ENCODE measurements around the gene UBALD1.

UBALD1 gene

DNA sequence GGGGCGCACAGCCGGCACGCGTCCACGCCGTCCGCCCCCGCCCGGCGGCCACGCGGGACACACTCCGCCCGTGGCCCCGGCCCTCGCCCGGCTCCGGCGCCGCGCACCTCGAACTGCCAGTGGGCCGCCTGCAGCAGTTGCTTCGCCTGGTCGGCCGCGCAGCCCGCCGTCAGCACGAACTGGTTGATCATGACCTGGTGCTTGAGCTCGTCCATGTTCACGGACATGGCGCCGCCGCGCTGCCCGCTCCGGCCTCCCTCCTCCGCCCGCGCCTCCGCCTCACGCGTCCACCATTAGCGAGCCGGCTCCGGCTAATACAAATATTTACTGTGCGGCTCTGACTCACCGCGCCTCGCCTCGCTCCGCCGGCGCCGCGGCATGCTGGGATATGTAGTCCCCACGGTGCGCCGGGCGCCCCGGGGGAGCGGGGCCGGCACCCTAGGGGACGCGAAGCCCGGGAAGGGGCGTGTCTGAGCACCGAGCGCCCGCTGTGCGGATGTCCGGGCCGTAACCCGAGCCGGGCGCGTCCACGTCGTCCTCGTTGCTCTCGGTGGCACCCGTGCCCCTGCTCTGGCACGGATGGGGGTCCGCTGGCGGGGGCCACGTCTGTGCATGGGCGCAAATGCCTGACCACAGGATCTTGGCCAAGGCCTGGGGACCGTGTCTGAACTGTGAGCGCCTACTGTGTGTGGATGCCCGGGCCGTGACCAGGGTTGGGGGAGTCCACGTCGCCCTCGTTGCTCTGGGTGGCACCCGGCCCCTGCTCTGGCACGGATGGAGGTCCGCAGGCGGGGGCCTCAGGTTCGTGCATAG, at the start of gene UBALD1:
Gene UBALD1 (minus strand): TSS at position 318 of the 813 bp plus-strand sequence. CDS start 91 bp downstream, at position 227.
- TF ChIP-seq, protein P1, sequence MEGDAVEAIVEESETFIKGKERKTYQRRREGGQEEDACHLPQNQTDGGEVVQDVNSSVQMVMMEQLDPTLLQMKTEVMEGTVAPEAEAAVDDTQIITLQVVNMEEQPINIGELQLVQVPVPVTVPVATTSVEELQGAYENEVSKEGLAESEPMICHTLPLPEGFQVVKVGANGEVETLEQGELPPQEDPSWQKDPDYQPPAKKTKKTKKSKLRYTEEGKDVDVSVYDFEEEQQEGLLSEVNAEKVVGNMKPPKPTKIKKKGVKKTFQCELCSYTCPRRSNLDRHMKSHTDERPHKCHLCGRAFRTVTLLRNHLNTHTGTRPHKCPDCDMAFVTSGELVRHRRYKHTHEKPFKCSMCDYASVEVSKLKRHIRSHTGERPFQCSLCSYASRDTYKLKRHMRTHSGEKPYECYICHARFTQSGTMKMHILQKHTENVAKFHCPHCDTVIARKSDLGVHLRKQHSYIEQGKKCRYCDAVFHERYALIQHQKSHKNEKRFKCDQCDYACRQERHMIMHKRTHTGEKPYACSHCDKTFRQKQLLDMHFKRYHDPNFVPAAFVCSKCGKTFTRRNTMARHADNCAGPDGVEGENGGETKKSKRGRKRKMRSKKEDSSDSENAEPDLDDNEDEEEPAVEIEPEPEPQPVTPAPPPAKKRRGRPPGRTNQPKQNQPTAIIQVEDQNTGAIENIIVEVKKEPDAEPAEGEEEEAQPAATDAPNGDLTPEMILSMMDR (IDR thresholded peaks at IDR 0.05; ENCODE audit: low read depth, low read length, missing control alignments), result no peak
- DNase-seq (ENCODE audit: extremely low read depth, low read depth), result peak; percentile 44
- peak within 1 kb of the TSS; percentile 71 for H3K4me3 ChIP-seq (replicated peaks; ENCODE audit: low read depth, low read length)

DNA sequence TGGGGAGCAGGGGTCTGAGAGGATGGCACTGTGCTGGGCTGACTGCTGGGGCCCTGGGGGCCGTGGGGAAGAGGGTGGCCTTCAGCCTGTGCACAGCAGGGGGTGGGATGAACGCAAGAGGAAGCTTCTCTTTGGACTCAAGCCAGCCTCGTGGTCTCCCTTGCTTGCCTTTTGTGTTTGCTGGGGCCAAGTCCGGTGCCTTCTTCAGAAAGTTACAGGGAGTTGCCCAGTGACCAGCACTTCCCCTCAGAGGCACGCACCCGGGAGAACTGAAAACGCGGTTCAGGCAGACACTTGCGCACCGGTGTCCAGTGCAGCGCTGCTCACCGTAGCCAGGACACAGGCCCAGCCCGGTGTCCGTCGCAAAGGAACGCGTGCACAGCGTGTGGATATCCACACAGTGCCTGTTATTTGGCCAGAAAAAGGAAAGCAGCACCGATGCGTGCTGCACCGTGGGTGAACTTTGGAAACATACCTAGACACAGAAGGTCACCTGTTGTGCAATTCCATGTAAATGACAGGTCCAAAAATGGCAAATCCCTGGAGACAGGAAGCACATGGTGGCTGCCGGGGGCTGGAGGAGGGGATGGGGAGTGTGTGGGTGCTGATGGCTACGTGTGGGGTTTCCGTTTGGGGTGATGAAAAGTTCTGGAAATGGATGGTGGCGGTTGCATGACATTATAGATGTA, 49.2 kb upstream of the UBALD1 start:
- H3K4me3 ChIP-seq (replicated peaks; ENCODE audit: low read depth, low read length), result no peak overlapping the region
- TF ChIP-seq, protein P1 (IDR thresholded peaks at IDR 0.05; ENCODE audit: low read depth, low read length, missing control alignments), result no peak
- no peak for DNase-seq (ENCODE audit: extremely low read depth, low read depth)

DNA sequence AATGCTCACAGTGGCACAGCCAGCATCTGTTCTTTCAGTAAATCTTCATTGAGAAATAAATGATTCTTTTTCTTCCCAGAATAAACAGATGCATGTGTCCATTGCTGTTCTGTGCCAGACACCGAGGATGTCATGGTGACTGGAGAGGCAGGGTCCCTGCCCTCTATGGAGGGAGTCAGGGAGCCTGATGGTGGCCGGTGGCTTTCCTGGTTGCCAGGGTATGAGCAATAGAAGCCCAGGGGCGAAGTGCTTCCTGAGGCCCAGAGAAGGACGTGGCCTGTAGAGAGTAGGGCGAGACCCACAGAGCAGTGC, 48.7 kb upstream of the UBALD1 start:
- DNase-seq (ENCODE audit: extremely low read depth, low read depth), result no peak
- TF ChIP-seq, protein P1 (IDR thresholded peaks at IDR 0.05; ENCODE audit: low read depth, low read length, missing control alignments), result no peak
- no peak overlapping the region for H3K4me3 ChIP-seq (replicated peaks; ENCODE audit: low read depth, low read length)

DNA sequence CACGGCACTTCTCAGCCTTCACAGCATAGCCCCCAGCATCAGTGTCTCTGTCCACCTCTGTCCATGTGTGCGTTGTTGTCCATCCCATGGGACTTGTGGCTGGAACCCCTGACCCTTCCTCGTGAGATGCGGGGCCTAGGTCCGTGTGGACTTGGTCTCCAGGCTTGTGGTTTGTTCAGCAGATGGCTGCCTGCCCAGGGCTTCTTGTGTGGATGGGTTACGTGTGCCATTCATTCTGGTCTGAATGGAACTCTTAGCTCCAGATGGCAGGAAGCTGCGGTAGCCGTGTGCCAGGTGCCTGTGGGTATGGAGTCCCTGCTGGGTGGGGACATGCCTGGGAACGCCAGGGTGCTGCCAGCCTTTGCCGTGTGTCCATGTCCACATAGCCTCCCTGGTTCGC, 47.0 kb upstream of the UBALD1 start:
- no peak overlapping the region for H3K4me3 ChIP-seq (replicated peaks; ENCODE audit: low read depth, low read length)
- DNase-seq (ENCODE audit: extremely low read depth, low read depth), result no peak

DNA sequence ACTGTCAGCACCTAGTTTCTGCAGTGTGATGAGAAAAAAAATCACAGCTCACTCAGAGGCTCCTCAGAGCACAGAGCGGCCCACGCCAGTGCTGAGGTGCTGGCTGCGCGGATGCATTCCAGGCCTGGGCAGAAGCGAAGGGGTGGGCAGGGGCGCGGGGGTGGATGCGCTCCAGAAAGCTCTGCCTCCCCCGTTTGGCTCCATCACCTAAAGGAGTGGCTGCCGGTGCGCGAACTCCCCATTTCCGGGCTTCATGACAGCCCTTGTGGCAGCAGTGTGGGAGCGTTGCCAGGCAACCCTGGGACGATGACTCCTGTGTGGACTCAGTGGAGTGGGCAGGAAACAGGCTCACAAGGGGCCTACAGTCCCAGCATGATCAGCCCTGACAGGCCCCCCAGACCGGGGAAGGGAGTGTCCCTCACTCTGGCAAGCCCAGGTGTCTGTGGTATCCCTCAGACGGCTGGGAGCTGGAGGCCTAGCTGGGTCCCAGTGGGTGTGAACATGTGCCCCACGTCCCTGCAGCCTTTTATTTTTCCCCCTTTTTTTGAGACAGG, 45.8 kb upstream of the UBALD1 start:
- DNase-seq (ENCODE audit: extremely low read depth, low read depth), result no peak
- TF ChIP-seq, protein P1 (IDR thresholded peaks at IDR 0.05; ENCODE audit: low read depth, low read length, missing control alignments), result no peak
- H3K4me3 ChIP-seq (replicated peaks; ENCODE audit: low read depth, low read length), result no peak overlapping the region

More for the DNA sequence above, 47.0 kb upstream of the UBALD1 start:
- TF ChIP-seq, protein P1 (IDR thresholded peaks at IDR 0.05; ENCODE audit: low read depth, low read length, missing control alignments), result no peak

DNA sequence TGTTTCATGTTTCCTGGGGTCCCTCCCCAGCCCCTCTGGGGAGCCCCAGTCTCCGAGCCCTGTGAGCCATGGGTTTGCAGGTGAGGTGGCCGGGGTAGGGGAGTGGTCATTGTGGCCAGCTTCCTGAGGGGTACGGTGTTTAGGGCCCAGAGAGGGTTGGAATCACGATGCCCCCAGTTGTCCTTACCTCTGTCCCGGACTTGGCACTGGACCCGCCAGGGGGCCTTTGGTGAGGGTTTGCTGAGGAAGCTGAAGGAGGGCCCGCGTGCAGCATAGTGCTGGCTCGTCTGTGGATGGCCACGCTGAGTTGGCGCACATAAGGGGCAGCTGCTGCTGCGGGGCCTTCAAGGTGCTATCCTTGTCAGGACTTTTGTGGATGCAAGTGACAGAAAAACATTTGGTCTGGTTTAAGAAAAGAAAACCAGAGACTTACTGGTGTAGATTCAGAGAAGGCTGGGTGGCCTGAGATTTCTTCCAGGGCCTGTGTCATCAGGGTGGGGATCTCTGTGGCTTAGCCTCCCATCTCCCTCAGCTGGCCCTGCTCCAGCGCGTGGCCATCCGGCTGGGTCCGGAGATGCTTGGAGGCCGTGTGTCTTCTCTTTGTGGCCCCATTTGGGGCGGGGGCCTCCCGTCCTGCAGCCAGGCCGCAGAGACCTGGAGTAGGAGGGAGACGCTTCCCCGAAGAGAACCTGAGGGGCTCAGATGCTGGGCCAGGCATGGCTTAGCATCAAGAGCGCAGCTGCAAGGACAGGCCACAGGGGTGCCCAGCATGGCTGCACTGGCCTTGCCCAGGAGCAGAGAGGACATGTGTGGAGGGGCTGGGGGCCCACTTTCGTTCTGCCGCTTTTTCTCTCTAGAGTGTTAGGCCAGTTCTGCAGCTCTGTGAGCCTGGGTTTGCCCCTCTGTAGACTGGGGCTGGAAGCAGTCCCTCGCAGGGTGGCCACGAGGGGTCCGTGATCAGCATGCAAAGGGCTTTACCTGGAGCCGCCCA, 45.0 kb upstream of the UBALD1 start:
- TF ChIP-seq, protein P1 (IDR thresholded peaks at IDR 0.05; ENCODE audit: low read depth, low read length, missing control alignments), result no peak
- H3K4me3 ChIP-seq (replicated peaks; ENCODE audit: low read depth, low read length), result no peak overlapping the region
- no peak for DNase-seq (ENCODE audit: extremely low read depth, low read depth)
